Memory B cell (primary cell): Measurements from ENCODE around the gene CGREF1.
"Not testable (repeated sequence)": the region's sequence is repeated elsewhere in the genome, so short reads cannot be mapped to it uniquely, and the experiment has no call there.

Experiments
- ATAC-seq: fragments of 150-1000 bp; cut with Tn5 transposase; 2 replicates; pipeline ENCODE4 v1.10.0; 2021; ENCODE audit warnings: low read depth, mild to moderate bottlenecking, moderate library complexity
- DNase-seq, 2 donors: peaks; one replicate each; pipeline ENCODE4 v3.0.0; 2022; ENCODE audit warnings: low spot score in 2 of 2
- H3K27ac Mint-ChIP-seq: one replicate; pipeline ENCODE4 v1.8.0; 2022; ENCODE audit warnings: mild to moderate bottlenecking, moderate library complexity, mixed read lengths
- H3K27me3 Mint-ChIP-seq: one replicate; pipeline ENCODE4 v1.8.0; 2022; ENCODE audit warnings: mixed read lengths
- H3K36me3 Mint-ChIP-seq: one replicate; pipeline ENCODE4 v1.8.0; 2022; ENCODE audit warnings: mild to moderate bottlenecking, mixed read lengths
- H3K4me1 Mint-ChIP-seq: one replicate; pipeline ENCODE4 v1.8.0; 2022; ENCODE audit warnings: mixed read lengths
- H3K4me3 Mint-ChIP-seq: one replicate; pipeline ENCODE4 v1.8.0; 2022; ENCODE audit warnings: mild to moderate bottlenecking, moderate library complexity, mixed read lengths
- H3K9me3 Mint-ChIP-seq: one replicate; pipeline ENCODE4 v1.8.0; 2022; ENCODE audit warnings: mixed read lengths

The CGREF1 gene

GRCh38 chr2:27133195-27133875 lies 14.4 kb upstream of the CGREF1 start:
- DNase-seq (no peak), ATAC-seq (no peak)
- H3K4me1 Mint-ChIP-seq: peaks cover 20% of the 10 kb centered on the region
- peak overlapping the region; percentile 47 for H3K27ac Mint-ChIP-seq
- H3K4me3 Mint-ChIP-seq: peak overlapping the region; percentile 94
- H3K27me3 Mint-ChIP-seq: no peaks in the 10 kb centered on the region
- peaks cover 13% of the 10 kb centered on the region for H3K36me3 Mint-ChIP-seq
- no peaks in the 10 kb centered on the region for H3K9me3 Mint-ChIP-seq

GRCh38 chr2:27131429-27131828 lies 12.5 kb upstream of the CGREF1 start:
- no peak overlapping the region for H3K27ac Mint-ChIP-seq
- H3K4me3 Mint-ChIP-seq: no peak overlapping the region
- no peaks in the 10 kb centered on the region for H3K9me3 Mint-ChIP-seq
- no peak for DNase-seq
- no peak for ATAC-seq
- peaks cover 20% of the 10 kb centered on the region for H3K4me1 Mint-ChIP-seq
- H3K27me3 Mint-ChIP-seq: no peaks in the 10 kb centered on the region
- peaks cover 13% of the 10 kb centered on the region for H3K36me3 Mint-ChIP-seq

- Mint-ChIP-seq H3K4me3 (no peak overlapping the region), H3K4me1 (peaks cover 20% of the 10 kb centered on the region), H3K27me3 (no peaks in the 10 kb centered on the region), H3K27ac (peak overlapping the region; percentile 41), H3K36me3 (peaks cover 13% of the 10 kb centered on the region), H3K9me3 (no peaks in the 10 kb centered on the region)
- DNase-seq (no peak), ATAC-seq (no peak)
Measured at GRCh38 chr2:27130396-27130795, 11.5 kb upstream of the CGREF1 start.

- Mint-ChIP-seq H3K4me3 (no peak overlapping the region), H3K36me3 (peaks cover 13% of the 10 kb centered on the region), H3K27me3 (no peaks in the 10 kb centered on the region), H3K27ac (peak overlapping the region; percentile 14), H3K4me1 (peaks cover 23% of the 10 kb centered on the region), H3K9me3 (no peaks in the 10 kb centered on the region)
- ATAC-seq (no peak), DNase-seq (no peak)
Measured at GRCh38 chr2:27128668-27129571, 10.0 kb upstream of the CGREF1 start.

GRCh38 chr2:27127883-27128667 lies 9.1 kb upstream of the CGREF1 start:
- Mint-ChIP-seq H3K27me3 (no peaks in the 10 kb centered on the region), H3K4me1 (peaks cover 21% of the 10 kb centered on the region), H3K9me3 (no peaks in the 10 kb centered on the region), H3K36me3 (peaks cover 12% of the 10 kb centered on the region), H3K27ac (peak overlapping the region; percentile 14), H3K4me3 (no peak overlapping the region)
- DNase-seq (no peak), ATAC-seq (no peak)

- H3K4me3 Mint-ChIP-seq: no peak overlapping the region
- H3K36me3 Mint-ChIP-seq: peaks cover 7% of the 10 kb centered on the region
- no peaks in the 10 kb centered on the region for H3K9me3 Mint-ChIP-seq
- ATAC-seq (no peak), DNase-seq (no peak)
- peaks cover 18% of the 10 kb centered on the region for H3K4me1 Mint-ChIP-seq
- H3K27ac Mint-ChIP-seq: no peak overlapping the region
- H3K27me3 Mint-ChIP-seq: no peaks in the 10 kb centered on the region
Measured at GRCh38 chr2:27126252-27126710, 7.4 kb upstream of the CGREF1 start.

GRCh38 chr2:27125104-27125503 lies 6.2 kb upstream of the CGREF1 start:
- Mint-ChIP-seq H3K4me3 (no peak overlapping the region), H3K36me3 (peaks cover 4% of the 10 kb centered on the region), H3K4me1 (peaks cover 17% of the 10 kb centered on the region), H3K27me3 (peaks cover 3% of the 10 kb centered on the region), H3K27ac (no peak overlapping the region), H3K9me3 (no peaks in the 10 kb centered on the region)
- no peak for DNase-seq
- ATAC-seq: no peak

GRCh38 chr2:27123302-27124150 lies 4.6 kb upstream of the CGREF1 start, which contains the start of gene ABHD1:
Gene ABHD1, plus strand, starts transcription at chr2:27123815. Its CDS starts 134 bp downstream, at chr2:27123949.
- Mint-ChIP-seq H3K4me3 (peak within 1 kb of the TSS; percentile 90), H3K9me3 (no peaks in the 10 kb centered on the region), H3K27me3 (peaks cover 13% of the 10 kb centered on the region), H3K4me1 (peaks cover 15% of the 10 kb centered on the region), H3K27ac (no peak within 1 kb of the TSS), H3K36me3 (no peaks in the 10 kb centered on the region)
- ATAC-seq: peak; percentile 77
- peak; percentile 44 to 60 for DNase-seq

- no peak overlapping the region for H3K27ac Mint-ChIP-seq
Measured at GRCh38 chr2:27122791-27123190, 3.9 kb upstream of the CGREF1 start.

GRCh38 chr2:27121906-27122305 lies 3.0 kb upstream of the CGREF1 start:
- H3K36me3 Mint-ChIP-seq: no peaks in the 10 kb centered on the region
- peaks cover 13% of the 10 kb centered on the region for H3K27me3 Mint-ChIP-seq
- peak overlapping the region; percentile 11 for H3K4me3 Mint-ChIP-seq
- DNase-seq (no peak), ATAC-seq (no peak)
- no peak overlapping the region for H3K27ac Mint-ChIP-seq
- peaks cover 15% of the 10 kb centered on the region for H3K4me1 Mint-ChIP-seq
- H3K9me3 Mint-ChIP-seq: no peaks in the 10 kb centered on the region

More at GRCh38 chr2:27122791-27123190, 3.9 kb upstream of the CGREF1 start:
- Mint-ChIP-seq H3K36me3 (no peaks in the 10 kb centered on the region), H3K27me3 (peaks cover 13% of the 10 kb centered on the region), H3K4me1 (peaks cover 15% of the 10 kb centered on the region), H3K9me3 (no peaks in the 10 kb centered on the region), H3K4me3 (peak overlapping the region; percentile 90)
- ATAC-seq: no peak
- no peak for DNase-seq

GRCh38 chr2:27119330-27119670 lies 372 bp upstream of the CGREF1 start:
- not testable (repeated sequence) for H3K9me3 Mint-ChIP-seq, DNase-seq, ATAC-seq, H3K27ac Mint-ChIP-seq, H3K36me3 Mint-ChIP-seq
- Mint-ChIP-seq H3K4me3 (peak overlapping the region; percentile 75), H3K4me1 (peaks cover 15% of the 10 kb centered on the region), H3K27me3 (peaks cover 17% of the 10 kb centered on the region)

- Mint-ChIP-seq H3K36me3 (no peaks in the 10 kb centered on the region), H3K27ac (no peak overlapping the region), H3K4me1 (peaks cover 7% of the 10 kb centered on the region), H3K27me3 (peaks cover 18% of the 10 kb centered on the region), H3K9me3 (no peaks in the 10 kb centered on the region), H3K4me3 (no peak overlapping the region)
- no peak for ATAC-seq
- DNase-seq: no peak
Measured at GRCh38 chr2:27117995-27118524, 868 bp downstream of the CGREF1 start.

GRCh38 chr2:27115519-27115918 lies 3.4 kb downstream of the CGREF1 start:
- ATAC-seq (no peak), DNase-seq (no peak)
- peaks cover 17% of the 10 kb centered on the region for H3K27me3 Mint-ChIP-seq
- H3K4me1 Mint-ChIP-seq: peaks cover 5% of the 10 kb centered on the region
- H3K4me3 Mint-ChIP-seq: no peak overlapping the region
- H3K27ac Mint-ChIP-seq: no peak overlapping the region
- H3K36me3 Mint-ChIP-seq: no peaks in the 10 kb centered on the region
- no peaks in the 10 kb centered on the region for H3K9me3 Mint-ChIP-seq
